H9 (cell line): Measurements from ENCODE around the gene LCMT1. TPM values are rescaled to one million over a fixed set of nuclear protein-coding genes. Genes with fewer than 3 reads are reported as not detected.

Experiments used
- DNase-seq: peaks from one replicate; pipeline ENCODE4 v3.0.0-alpha.2; 2017
- H2AFZ ChIP-seq: one replicate; pipeline ENCODE4 v1.6.1; 2013; ENCODE audit warnings: mild to moderate bottlenecking, low read length, control low read depth, moderate library complexity
- H2AK5ac ChIP-seq: 2 replicates; pipeline ENCODE4 v1.6.1; 2013; ENCODE audit warnings: low read length, control low read depth, mixed read lengths; ENCODE audit not compliant: insufficient read length
- H2BK120ac ChIP-seq: one replicate; pipeline ENCODE4 v1.6.1; 2013; ENCODE audit warnings: low read depth, mild to moderate bottlenecking, low read length, control low read depth, inconsistent platforms; ENCODE audit not compliant: poor library complexity, severe bottlenecking
- H2BK12ac ChIP-seq: 2 replicates; pipeline ENCODE4 v1.6.1; 2013; ENCODE audit warnings: low read length, control low read depth, mixed read lengths, low read depth; ENCODE audit not compliant: insufficient read length
- H2BK15ac ChIP-seq: 2 replicates; pipeline ENCODE4 v1.6.1; 2013; ENCODE audit warnings: low read depth, low read length, control low read depth
- H2BK20ac ChIP-seq: one replicate; pipeline ENCODE4 v1.6.1; 2013; ENCODE audit warnings: low read depth, mild to moderate bottlenecking, low read length, control low read depth, inconsistent platforms; ENCODE audit not compliant: poor library complexity, severe bottlenecking
- H2BK5ac ChIP-seq: 2 replicates; pipeline ENCODE4 v1.6.1; 2013; ENCODE audit warnings: low read length, control low read depth, mixed read lengths; ENCODE audit not compliant: insufficient read length
- H3K14ac ChIP-seq: 2 replicates; pipeline ENCODE4 v1.6.1; 2013; ENCODE audit warnings: low read length, control low read depth; ENCODE audit not compliant: insufficient read depth
- H3K18ac ChIP-seq: 2 replicates; pipeline ENCODE4 v1.6.1; 2013; ENCODE audit warnings: low read depth, mild to moderate bottlenecking, mixed read lengths, low read length, control low read depth; ENCODE audit not compliant: insufficient read length
- H3K23ac ChIP-seq: 2 replicates; pipeline ENCODE4 v1.6.1; 2013; ENCODE audit warnings: low read length, control low read depth, mixed read lengths, low read depth; ENCODE audit not compliant: insufficient read length
- H3K23me2 ChIP-seq: 2 replicates; pipeline ENCODE4 v1.6.1; 2013; ENCODE audit warnings: low read depth, mild to moderate bottlenecking, mixed read lengths, low read length, control low read depth; ENCODE audit not compliant: insufficient read length, poor library complexity, severe bottlenecking
- H3K27ac ChIP-seq: 2 replicates; pipeline ENCODE4 v1.5.1; 2013; ENCODE audit warnings: low read length, control low read depth, mixed read lengths, low read depth; ENCODE audit not compliant: insufficient read length
- H3K27me3 ChIP-seq: 2 replicates; pipeline ENCODE4 v1.6.1; 2013; ENCODE audit warnings: low read length, control low read depth, inconsistent platforms; ENCODE audit not compliant: insufficient read depth
- H3K4ac ChIP-seq: 2 replicates; pipeline ENCODE4 v1.6.1; 2013; ENCODE audit warnings: low read depth, mild to moderate bottlenecking, control low read depth, inconsistent platforms, low read length, moderate library complexity
- H3K4me1 ChIP-seq: 2 replicates; pipeline ENCODE4 v1.6.1; 2013; ENCODE audit warnings: low read length, control low read depth, inconsistent platforms; ENCODE audit not compliant: insufficient read depth
- H3K4me2 ChIP-seq: 2 replicates; pipeline ENCODE4 v1.6.1; 2013; ENCODE audit warnings: low read length, control low read depth, mixed read lengths; ENCODE audit not compliant: insufficient read length, insufficient read depth
- H3K56ac ChIP-seq: 2 replicates; pipeline ENCODE4 v1.6.1; 2013; ENCODE audit warnings: low read depth, mild to moderate bottlenecking, mixed read lengths, low read length, control low read depth; ENCODE audit not compliant: insufficient read length
- H3K79me1 ChIP-seq: 2 replicates; pipeline ENCODE4 v1.6.1; 2013; ENCODE audit warnings: low read depth, mild to moderate bottlenecking, moderate library complexity, low read length, control low read depth, inconsistent platforms; ENCODE audit not compliant: insufficient read depth, poor library complexity, severe bottlenecking
- H3K79me2 ChIP-seq: 2 replicates; pipeline ENCODE4 v1.6.1; 2013; ENCODE audit warnings: low read length, control low read depth, inconsistent platforms; ENCODE audit not compliant: insufficient read depth
- H3K9ac ChIP-seq: 2 replicates; pipeline ENCODE4 v1.6.1; 2013; ENCODE audit warnings: low read length, control low read depth, mixed read lengths; ENCODE audit not compliant: insufficient read length; ENCODE audit errors: extremely low read depth
- H3K9me3 ChIP-seq: one replicate; pipeline ENCODE4 v1.6.1; 2013; ENCODE audit warnings: low read depth, low read length, inconsistent platforms; ENCODE audit not compliant: control insufficient read depth
- H3T11ph ChIP-seq: one replicate; pipeline ENCODE4 v1.6.1; 2013; ENCODE audit warnings: mild to moderate bottlenecking, low read length, control low read depth, inconsistent platforms
- H4K20me1 ChIP-seq: one replicate; pipeline ENCODE4 v1.6.1; 2013; ENCODE audit not compliant: control insufficient read depth, insufficient read length, insufficient read depth
- H4K5ac ChIP-seq: 2 replicates; pipeline ENCODE4 v1.6.1; 2013; ENCODE audit warnings: low read depth, mild to moderate bottlenecking, mixed read lengths, low read length, control low read depth; ENCODE audit not compliant: insufficient read length
- H4K8ac ChIP-seq: replicated peaks from 2 replicates; pipeline ENCODE4 v1.6.1; 2013; ENCODE audit warnings: low read length, control low read depth, mixed read lengths, low read depth; ENCODE audit not compliant: insufficient read length
- H4K91ac ChIP-seq: 2 replicates; pipeline ENCODE4 v1.6.1; 2013; ENCODE audit warnings: low read depth, mild to moderate bottlenecking, moderate library complexity, mixed read lengths, low read length, control low read depth; ENCODE audit not compliant: insufficient read length
- H3K27ac Mint-ChIP-seq, 3 experiments: 2 replicates in 2 of 3; 3 replicates in 1 of 3; pipeline ENCODE4 v1.8.0; 2020 to 2021; ENCODE audit warnings: mixed read lengths in 3 of 3, mild to moderate bottlenecking in 1 of 3, moderate library complexity in 1 of 3
- H3K27me3 Mint-ChIP-seq: 2 replicates; pipeline ENCODE4 v1.8.0; 2021; ENCODE audit warnings: low read depth, mild to moderate bottlenecking, moderate library complexity, mixed read lengths
- H3K36me3 Mint-ChIP-seq, 3 experiments: 2 replicates in 2 of 3; 3 replicates in 1 of 3; pipeline ENCODE4 v1.8.0; 2020 to 2021; ENCODE audit warnings: low read depth in 3 of 3, mixed read lengths in 3 of 3; ENCODE audit not compliant: insufficient read depth in 1 of 3
- H3K4me1 Mint-ChIP-seq, 2 experiments: 2 replicates each; pipeline ENCODE4 v1.8.0; 2020; ENCODE audit warnings: mixed read lengths in 2 of 2
- H3K4me3 Mint-ChIP-seq, 2 experiments: 2 replicates in 1 of 2; 3 replicates in 1 of 2; pipeline ENCODE4 v1.8.0; 2020 to 2021; ENCODE audit warnings: mild to moderate bottlenecking in 2 of 2, mixed read lengths in 2 of 2, moderate library complexity in 1 of 2
- H3K9me3 Mint-ChIP-seq, 2 experiments: 2 replicates in 1 of 2; 3 replicates in 1 of 2; pipeline ENCODE4 v1.8.0; 2020; ENCODE audit warnings: mild to moderate bottlenecking in 2 of 2, mixed read lengths in 2 of 2, moderate library complexity in 1 of 2
- WGBS: extraction: QIAGEN DNeasy Blood & Tissue Kit; methylation state at CpG from one replicate; pipeline ENCODE4 v1.1.7; 2013; ENCODE audit warnings: missing lambda C conversion rate, low lambda C conversion rate, mixed read lengths; ENCODE audit not compliant: insufficient read length; ENCODE audit errors: extremely low coverage; 5-methylcytosine and 5-hydroxymethylcytosine counted together
- total RNA-seq: library from RNA; stranded (reverse); gene quantifications from 2 replicates; pipeline ENCODE4 v1.2.1, GENCODE V29; 2021
- TF ChIP-seq, protein P1 (sequence below): fragments of 200-600 bp; sonication (generic); conservative IDR thresholded peaks from 3 replicates; pipeline ENCODE4 v1.8.0; 2021; ENCODE audit warnings: antibody characterized with exemption, mild to moderate bottlenecking

Gene LCMT1
- total RNA-seq, 1 experiment from 2014 or later = 81.2 TPM

DNA sequence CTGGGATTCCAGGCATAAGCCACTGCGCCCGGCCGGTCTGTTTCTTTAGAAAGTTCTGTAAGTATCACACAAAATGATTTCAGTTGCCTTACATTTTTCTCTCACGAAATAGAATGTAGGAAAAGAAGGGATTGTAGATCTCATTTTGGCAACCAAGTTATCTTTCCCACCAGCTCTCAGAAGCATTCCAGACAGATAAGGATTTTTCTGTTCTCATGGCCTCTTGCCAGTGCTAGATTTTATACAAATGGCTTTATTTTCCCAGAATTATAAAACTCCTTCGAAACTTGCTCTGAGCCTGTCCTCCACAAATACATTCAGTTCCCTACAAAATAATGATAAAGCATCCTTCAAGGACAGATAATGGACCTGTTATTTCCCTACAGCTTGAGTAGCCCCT is 46.9 kb downstream of the LCMT1 start:
- Mint-ChIP-seq H3K36me3 (peaks cover 11 to 65% (median 62%) of the 10 kb centered on the region in 3 experiments; a peak in 6 of 7 replicates), H3K27ac (no peak overlapping the region), H3K4me3 (no peak overlapping the region), H3K9me3 (no peaks in the 10 kb centered on the region), H3K27me3 (no peaks in the 10 kb centered on the region), H3K4me1 (no peaks in the 10 kb centered on the region)
- H2AK5ac ChIP-seq = no peak overlapping the region
- H4K20me1 ChIP-seq = no peaks in the 10 kb centered on the region
- no peak overlapping the region for H2AFZ ChIP-seq
- no peaks in the 10 kb centered on the region for H3K4me1 ChIP-seq
- H3K23ac ChIP-seq = no peak overlapping the region
- H3T11ph ChIP-seq = no peak overlapping the region
- no peak overlapping the region for H2BK120ac ChIP-seq
- H3K27ac ChIP-seq = no peak overlapping the region
- no peak overlapping the region for H3K4me2 ChIP-seq
- H3K4ac ChIP-seq = no peak overlapping the region
- no CpG with 5 or more reads among the region's 5 CpGs for WGBS
- no peak overlapping the region for H3K9ac ChIP-seq
- no peak overlapping the region for H2BK15ac ChIP-seq
- H3K79me1 ChIP-seq = no peaks in the 10 kb centered on the region
- no peak overlapping the region for H3K18ac ChIP-seq
- no peaks in the 10 kb centered on the region for H3K23me2 ChIP-seq
- no peaks in the 10 kb centered on the region for H3K79me2 ChIP-seq
- H4K5ac ChIP-seq = no peak overlapping the region
- TF ChIP-seq, protein P1, sequence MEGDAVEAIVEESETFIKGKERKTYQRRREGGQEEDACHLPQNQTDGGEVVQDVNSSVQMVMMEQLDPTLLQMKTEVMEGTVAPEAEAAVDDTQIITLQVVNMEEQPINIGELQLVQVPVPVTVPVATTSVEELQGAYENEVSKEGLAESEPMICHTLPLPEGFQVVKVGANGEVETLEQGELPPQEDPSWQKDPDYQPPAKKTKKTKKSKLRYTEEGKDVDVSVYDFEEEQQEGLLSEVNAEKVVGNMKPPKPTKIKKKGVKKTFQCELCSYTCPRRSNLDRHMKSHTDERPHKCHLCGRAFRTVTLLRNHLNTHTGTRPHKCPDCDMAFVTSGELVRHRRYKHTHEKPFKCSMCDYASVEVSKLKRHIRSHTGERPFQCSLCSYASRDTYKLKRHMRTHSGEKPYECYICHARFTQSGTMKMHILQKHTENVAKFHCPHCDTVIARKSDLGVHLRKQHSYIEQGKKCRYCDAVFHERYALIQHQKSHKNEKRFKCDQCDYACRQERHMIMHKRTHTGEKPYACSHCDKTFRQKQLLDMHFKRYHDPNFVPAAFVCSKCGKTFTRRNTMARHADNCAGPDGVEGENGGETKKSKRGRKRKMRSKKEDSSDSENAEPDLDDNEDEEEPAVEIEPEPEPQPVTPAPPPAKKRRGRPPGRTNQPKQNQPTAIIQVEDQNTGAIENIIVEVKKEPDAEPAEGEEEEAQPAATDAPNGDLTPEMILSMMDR = no peak
- no peak overlapping the region for H3K56ac ChIP-seq
- no peak overlapping the region for H2BK5ac ChIP-seq
- no peak overlapping the region for H4K91ac ChIP-seq
- H3K27me3 ChIP-seq = no peaks in the 10 kb centered on the region
- no peak overlapping the region for H3K14ac ChIP-seq
- no peaks in the 10 kb centered on the region for H3K9me3 ChIP-seq
- DNase-seq = no peak
- no peak overlapping the region for H4K8ac ChIP-seq
- H2BK12ac ChIP-seq = no peak overlapping the region
- H2BK20ac ChIP-seq = no peak overlapping the region
